Fibroblast of lung (primary cell): ENCODE results near the gene ARSA. TPM values are rescaled to one million over a fixed set of nuclear protein-coding genes. Genes with fewer than 3 reads are reported as not detected.

Experiments
- DNase-seq, 2 donors: peaks; one replicate each; pipeline versions ENCODE4 v3.0.0 to v3.0.0-alpha.2; 2010; ENCODE audit warnings: low read depth in 2 of 2
- H2AFZ ChIP-seq: 2 replicates; pipeline ENCODE4 v1.5.1; 2012; ENCODE audit warnings: low read length, control low read depth, inconsistent platforms
- H3K27ac ChIP-seq: 2 replicates; pipeline ENCODE4 v1.5.1; 2011; ENCODE audit warnings: low read length, control low read depth; ENCODE audit not compliant: insufficient read depth
- H3K27me3 ChIP-seq: 2 replicates; pipeline ENCODE4 v1.5.1; 2011; ENCODE audit warnings: mild to moderate bottlenecking, low read length; ENCODE audit not compliant: control insufficient read depth, insufficient read depth
- H3K36me3 ChIP-seq: 2 replicates; pipeline ENCODE4 v1.5.1; 2011; ENCODE audit warnings: low read length; ENCODE audit not compliant: control insufficient read depth, insufficient read depth
- H3K4me1 ChIP-seq: 2 replicates; pipeline ENCODE4 v1.5.1; 2011; ENCODE audit warnings: low read length; ENCODE audit not compliant: control insufficient read depth, insufficient read depth; ENCODE audit errors: extremely low read depth
- H3K4me2 ChIP-seq: 2 replicates; pipeline ENCODE4 v1.5.1; 2011; ENCODE audit warnings: low read length, control low read depth; ENCODE audit not compliant: insufficient read depth; ENCODE audit errors: extremely low read depth
- H3K4me3 ChIP-seq, 4 experiments: fragments of 200-600 bp in 1 of 4; sonication (generic) in 1 of 4; replicated peaks in 1 of 4; 2 replicates each; pipeline ENCODE4 v1.5.1; 2011 to 2016; ENCODE audit warnings: low read length in 4 of 4, low read depth in 3 of 4, mild to moderate bottlenecking in 3 of 4, control low read depth in 2 of 4, inconsistent platforms in 1 of 4, mixed read lengths in 1 of 4; ENCODE audit not compliant: insufficient read depth in 1 of 4; ENCODE audit errors: control extremely low read depth in 1 of 4
- H3K79me2 ChIP-seq: 2 replicates; pipeline ENCODE4 v1.5.1; 2012; ENCODE audit warnings: mild to moderate bottlenecking, low read length, inconsistent platforms; ENCODE audit not compliant: control insufficient read depth, insufficient read depth
- H3K9ac ChIP-seq: 2 replicates; pipeline ENCODE4 v1.5.1; 2011; ENCODE audit warnings: mild to moderate bottlenecking, low read length, control low read depth; ENCODE audit not compliant: insufficient read depth
- H3K9me3 ChIP-seq: 2 replicates; pipeline ENCODE4 v1.5.1; 2012; ENCODE audit warnings: low read depth, low read length; ENCODE audit not compliant: control insufficient read depth, insufficient read depth
- H4K20me1 ChIP-seq: 2 replicates; pipeline ENCODE4 v1.5.1; 2011; ENCODE audit warnings: low read length; ENCODE audit not compliant: control insufficient read depth, insufficient read depth; ENCODE audit errors: extremely low read depth
- CTCF ChIP-seq, 2 donors: IDR thresholded peaks in 1 of 2; conservative IDR thresholded peaks in 1 of 2; 1 replicate in 1 of 2; 2 replicates in 1 of 2; pipeline ENCODE4 v1.5.1; 2011 to 2012; ENCODE audit warnings: low read length in 2 of 2, control low read depth in 1 of 2, inconsistent platforms in 1 of 2, low read depth in 1 of 2, mild to moderate bottlenecking in 1 of 2
- EZH2 ChIP-seq: IDR thresholded peaks from 2 replicates; pipeline ENCODE4 v1.5.1; 2012; ENCODE audit warnings: low read length, control low read depth, mild to moderate bottlenecking; ENCODE audit errors: missing control alignments
- polyA plus RNA-seq, 2 donors: library from polyadenylated mRNA; depleted of rRNA in 1 of 2; stranded (reverse) in 1 of 2; unstranded in 1 of 2; fragments of >200 nt; gene quantifications; 2 replicates each; pipeline ENCODE4 v1.2.1, GENCODE V29; 2011 to 2012; ENCODE audit warnings: missing spikeins in 1 of 2
- total RNA-seq: library from RNA; depleted of rRNA; stranded (reverse); fragments of >200 nt; gene quantifications from 2 replicates; pipeline ENCODE4 v1.2.1, GENCODE V29; 2014

ARSA gene
- total and polyA plus RNA-seq, 2 donors (not counting 1 experiment from before 2014, with no cell fraction given): 10.5 to 19.5 TPM

DNA sequence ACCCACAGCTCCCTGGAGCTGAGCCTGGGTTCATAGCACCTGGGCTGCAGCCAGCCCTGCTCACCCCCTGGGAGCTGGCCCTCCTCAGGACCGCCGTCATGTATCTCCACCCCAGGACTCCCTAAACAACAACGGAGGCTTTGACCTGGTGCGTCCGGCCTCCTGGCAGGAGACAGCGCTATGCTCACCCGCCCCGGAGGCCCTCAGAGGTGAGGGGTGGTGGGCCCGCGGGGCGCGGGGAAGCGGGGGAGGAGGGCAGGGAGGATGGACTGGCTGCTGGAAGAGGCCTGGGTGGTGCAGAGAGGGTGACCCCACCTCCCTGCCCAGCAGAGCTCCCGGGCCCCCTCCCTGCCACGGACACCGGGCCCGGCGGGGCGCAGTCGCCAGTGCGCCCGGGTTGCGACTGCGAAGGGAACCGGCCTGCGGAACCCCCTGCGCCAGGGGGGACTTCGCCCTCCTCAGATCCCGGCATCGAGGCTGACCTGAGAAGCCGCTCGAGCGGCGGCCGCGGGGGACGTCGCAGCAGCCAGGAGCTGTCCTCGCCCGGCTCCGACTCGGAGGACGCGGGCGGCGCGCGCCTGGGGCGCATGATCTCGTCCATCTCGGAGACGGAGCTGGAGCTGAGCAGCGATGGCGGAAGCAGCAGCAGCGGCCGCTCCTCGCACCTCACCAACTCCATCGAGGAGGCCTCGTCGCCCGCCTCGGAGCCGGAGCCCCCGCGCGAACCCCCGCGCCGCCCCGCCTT, 24.3 kb downstream of the ARSA start:
- H3K36me3 ChIP-seq: no peaks in the 10 kb centered on the region
- H3K4me2 ChIP-seq: no peak overlapping the region
- H2AFZ ChIP-seq: no peak overlapping the region
- H3K79me2 ChIP-seq: no peaks in the 10 kb centered on the region
- no peaks in the 10 kb centered on the region for H3K4me1 ChIP-seq
- peaks cover 25% of the 10 kb centered on the region for H3K27me3 ChIP-seq
- no peak overlapping the region for H3K27ac ChIP-seq
- no peak for DNase-seq
- no peak overlapping the region for H3K9ac ChIP-seq
- no peaks in the 10 kb centered on the region for H3K9me3 ChIP-seq
- no peaks in the 10 kb centered on the region for H4K20me1 ChIP-seq
- TF ChIP-seq CTCF (conservative IDR thresholded peaks at IDR 0.05 in 1 of 2, IDR thresholded peaks at IDR 0.05 in 1 of 2; ENCODE audit: low read depth in 1 of 2, low read length in 2 of 2) (no peak), EZH2 (peak; percentile 59)
- no peak overlapping the region for H3K4me3 ChIP-seq

DNA sequence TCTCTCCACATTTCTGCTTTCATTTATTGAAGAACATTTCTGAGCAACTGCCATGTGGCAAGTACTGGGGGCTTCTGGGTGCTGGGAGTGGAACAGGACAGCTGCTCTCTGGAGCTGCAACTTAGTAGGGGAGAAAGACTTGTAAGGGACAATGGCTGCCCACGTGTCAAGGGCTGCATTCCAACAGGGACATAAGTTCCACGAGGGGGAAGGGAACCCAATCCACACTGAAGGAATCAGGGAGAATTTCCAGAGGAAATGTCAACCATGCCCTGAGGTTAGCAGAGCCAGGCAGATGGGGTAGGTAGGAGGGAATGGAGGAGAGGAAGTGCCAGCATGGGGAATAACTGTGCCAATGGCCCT, 25.6 kb downstream of the ARSA start:
- Histone ChIP-seq H3K36me3 (no peaks in the 10 kb centered on the region), H3K4me1 (no peaks in the 10 kb centered on the region), H3K27ac (no peak overlapping the region), H2AFZ (no peak overlapping the region), H3K79me2 (no peaks in the 10 kb centered on the region), H3K9ac (no peak overlapping the region), H3K4me3 (no peak overlapping the region), H3K9me3 (no peaks in the 10 kb centered on the region), H3K27me3 (peaks cover 25% of the 10 kb centered on the region), H3K4me2 (no peak overlapping the region), H4K20me1 (no peaks in the 10 kb centered on the region)
- DNase-seq: no peak
- TF ChIP-seq CTCF (conservative IDR thresholded peaks at IDR 0.05 in 1 of 2, IDR thresholded peaks at IDR 0.05 in 1 of 2; ENCODE audit: low read depth in 1 of 2, low read length in 2 of 2): no peak
- peak; percentile 32 for TF ChIP-seq EZH2

- H2AFZ ChIP-seq: no peak overlapping the region
- H3K9ac ChIP-seq: no peak overlapping the region
- H3K36me3 ChIP-seq: no peaks in the 10 kb centered on the region
- no peak overlapping the region for H3K4me2 ChIP-seq
- no peaks in the 10 kb centered on the region for H3K4me1 ChIP-seq
- H4K20me1 ChIP-seq: no peaks in the 10 kb centered on the region
- no peaks in the 10 kb centered on the region for H3K79me2 ChIP-seq
- no peak for TF ChIP-seq CTCF (conservative IDR thresholded peaks at IDR 0.05 in 1 of 2, IDR thresholded peaks at IDR 0.05 in 1 of 2; ENCODE audit: low read depth in 1 of 2, low read length in 2 of 2)
- no peak for TF ChIP-seq EZH2
- no peak overlapping the region for H3K4me3 ChIP-seq
- DNase-seq: no peak
- H3K9me3 ChIP-seq: no peaks in the 10 kb centered on the region
- H3K27ac ChIP-seq: no peak overlapping the region
- H3K27me3 ChIP-seq: peaks cover 25% of the 10 kb centered on the region
Observed at GRCh38 chr22:50601669-50602337, 26.1 kb downstream of the ARSA start.
